Liver (tissue), 3 donors: ENCODE results near the gene TJP1.

Source experiments
- ATF3 ChIP-seq: IDR thresholded peaks from 2 replicates; pipeline ENCODE4 v1.6.1; 2016; ENCODE audit warnings: antibody characterized with exemption
- CTCF ChIP-seq: fragments of 150-350 bp; IDR thresholded peaks from 2 replicates; pipeline ENCODE4 v1.5.1; 2017; ENCODE audit warnings: improper control_type of control experiment, low read depth, low read length; ENCODE audit not compliant: missing input control
- FOXA1 ChIP-seq: IDR thresholded peaks from 2 replicates; pipeline ENCODE4 v1.6.1; 2016; ENCODE audit warnings: antibody characterized with exemption
- GABPA ChIP-seq, 2 donors: IDR thresholded peaks in 1 of 2; conservative IDR thresholded peaks in 1 of 2; 2 replicates each; pipeline ENCODE4 v1.6.1; 2016; ENCODE audit warnings: antibody characterized with exemption in 2 of 2, mild to moderate bottlenecking in 1 of 2, moderate library complexity in 1 of 2
- JUND ChIP-seq, 2 donors: IDR thresholded peaks; 2 replicates each; pipeline ENCODE4 v1.6.1; 2016; ENCODE audit warnings: antibody characterized with exemption in 2 of 2
- MAX ChIP-seq: IDR thresholded peaks from 2 replicates; pipeline ENCODE4 v1.6.1; 2016; ENCODE audit warnings: antibody characterized with exemption
- NR2F2 ChIP-seq: IDR thresholded peaks from 2 replicates; pipeline ENCODE4 v1.6.1; 2016; ENCODE audit warnings: antibody characterized with exemption
- RAD21 ChIP-seq, 2 donors: IDR thresholded peaks; 2 replicates each; pipeline ENCODE4 v1.6.1; 2016; ENCODE audit warnings: antibody characterized with exemption in 2 of 2, mild to moderate bottlenecking in 2 of 2
- REST ChIP-seq: IDR thresholded peaks from 2 replicates; pipeline ENCODE4 v1.6.1; 2016; ENCODE audit warnings: antibody characterized with exemption, mild to moderate bottlenecking
- SP1 ChIP-seq: IDR thresholded peaks from 2 replicates; pipeline ENCODE4 v1.6.1; 2018; ENCODE audit warnings: antibody characterized with exemption, mild to moderate bottlenecking
- TAF1 ChIP-seq: conservative IDR thresholded peaks from 2 replicates; pipeline ENCODE4 v1.6.1; 2016; ENCODE audit warnings: antibody characterized with exemption, mild to moderate bottlenecking
- YY1 ChIP-seq: IDR thresholded peaks from 2 replicates; pipeline ENCODE4 v1.6.1; 2016; ENCODE audit warnings: antibody characterized with exemption, mild to moderate bottlenecking
- ZBTB33 ChIP-seq: IDR thresholded peaks from 2 replicates; pipeline ENCODE4 v1.6.1; 2016; ENCODE audit warnings: antibody characterized with exemption
- donor health status: healthy.
- donor health status: healthy.

- TF ChIP-seq ATF3 (no peak), ZBTB33 (no peak), REST (no peak), SP1 (no peak), FOXA1 (no peak), MAX (no peak), CTCF (no peak), TAF1 (no peak), JUND (IDR thresholded peaks at IDR 0.05) (peak; percentile 14 to 88), YY1 (no peak), NR2F2 (peak; percentile 50), RAD21 (IDR thresholded peaks at IDR 0.05) (no peak), GABPA (IDR thresholded peaks at IDR 0.05 in 1 of 2, conservative IDR thresholded peaks at IDR 0.05 in 1 of 2) (no peak)
Measured at GRCh38 chr15:29736744-29737020, 85.6 kb downstream of the TJP1 start.
